HAP-1 (cell line): ENCODE measurements around the gene ERCC4.

Experiments used
- DNase-seq, 2 experiments: peaks; one replicate each; pipeline ENCODE4 v3.0.0-alpha.2; 2016 to 2020; ENCODE audit warnings: low spot score in 2 of 2
- H3K27me3 ChIP-seq: fragments of 250-450 bp; sonication (Bioruptor Pico); 2 replicates; pipeline ENCODE4 v1.5.1; 2020; ENCODE audit warnings: low read depth, mild to moderate bottlenecking, moderate library complexity
- H3K36me3 ChIP-seq: fragments of 250-450 bp; sonication (Bioruptor Pico); replicated peaks from 2 replicates; pipeline ENCODE4 v1.5.1; 2020; ENCODE audit warnings: mild to moderate bottlenecking
- H3K4me1 ChIP-seq: fragments of 250-450 bp; sonication (Bioruptor Pico); 2 replicates; pipeline ENCODE4 v1.5.1; 2020; ENCODE audit warnings: mild to moderate bottlenecking
- H3K4me3 ChIP-seq: fragments of 250-450 bp; sonication (Bioruptor Pico); 2 replicates; pipeline ENCODE4 v1.5.1; 2020; ENCODE audit warnings: mild to moderate bottlenecking, moderate library complexity
- H3K9me3 ChIP-seq: fragments of 250-450 bp; sonication (Bioruptor Pico); 2 replicates; pipeline ENCODE4 v1.5.1; 2020; ENCODE audit warnings: mild to moderate bottlenecking, moderate library complexity
- in situ Hi-C: fragments of 300-500 bp; cut with MboI; formaldehyde crosslinking; loops from 3 replicates; pipeline ENCODE4 v1.14.3; 2020; ENCODE audit warnings: low sequenced_read_pairs, inconsistent platforms, mixed read lengths

ERCC4 gene

GRCh38 chr16:13962232-13962631, 42.3 kb downstream of the ERCC4 start:
- in situ Hi-C loops, result no loop called here
- Histone ChIP-seq H3K27me3 (peaks cover 5% of the 10 kb centered on the region; the same call in 1 of the 2 replicates), H3K9me3 (no peaks in the 10 kb centered on the region), H3K4me1 (peaks cover 5% of the 10 kb centered on the region; the same call in 1 of the 2 replicates), H3K4me3 (no peak overlapping the region), H3K36me3 (no peaks in the 10 kb centered on the region)
- DNase-seq, result no peak

DNA sequence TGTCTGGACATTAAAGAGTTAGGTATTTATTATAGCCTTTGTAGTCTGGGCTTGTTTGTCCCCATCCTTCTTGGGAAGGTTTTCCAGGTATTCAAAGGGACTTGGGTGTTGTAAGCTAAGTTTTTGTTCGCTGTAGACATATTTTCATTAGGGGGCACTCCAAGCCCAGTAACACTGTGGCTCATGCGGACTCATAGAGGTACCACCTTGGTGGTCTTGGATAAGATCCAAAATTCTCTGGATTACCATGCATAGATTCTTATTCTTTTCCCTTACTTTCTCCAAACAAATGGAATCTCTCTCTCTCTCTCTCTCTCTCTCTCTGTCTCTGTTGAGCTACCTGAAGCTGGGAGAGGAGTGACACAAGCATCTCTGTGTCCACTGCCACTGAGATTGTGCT, 48.9 kb downstream of the ERCC4 start:
- Histone ChIP-seq H3K36me3 (no peaks in the 10 kb centered on the region), H3K4me1 (no peaks in the 10 kb centered on the region), H3K4me3 (no peak overlapping the region), H3K9me3 (0 out of 2 replicates have a peak, but pooled peaks cover 3% of the 10 kb centered on the region), H3K27me3 (peaks cover 6% of the 10 kb centered on the region; the same call in 1 of the 2 replicates)
- DNase-seq, result no peak
- in situ Hi-C loops, result no loop called here

DNA sequence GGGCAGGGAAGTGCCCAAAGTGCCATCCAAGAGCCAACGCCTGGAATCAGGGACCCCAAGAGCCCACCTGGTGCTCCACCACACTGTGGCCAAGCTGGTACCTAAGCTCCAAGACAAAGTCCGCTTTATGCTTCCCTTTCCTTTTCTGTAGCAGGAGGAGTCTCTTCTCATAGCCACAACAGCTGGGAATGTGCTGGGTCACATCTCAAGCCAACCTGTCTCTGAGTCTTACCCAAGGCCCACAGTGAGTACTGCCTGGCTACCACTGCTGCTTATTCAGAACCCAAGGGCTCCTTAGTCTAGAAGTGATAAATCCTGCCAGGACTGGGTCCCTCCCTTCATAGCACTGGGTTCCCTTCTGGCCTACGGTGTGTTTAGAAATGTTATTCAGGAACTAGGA, 49.8 kb downstream of the ERCC4 start:
- in situ Hi-C loops, result no loop called here
- no peak for DNase-seq
- Histone ChIP-seq H3K4me1 (no peaks in the 10 kb centered on the region), H3K27me3 (peaks cover 6% of the 10 kb centered on the region; the same call in 1 of the 2 replicates), H3K4me3 (no peak overlapping the region), H3K36me3 (no peaks in the 10 kb centered on the region), H3K9me3 (0 out of 2 replicates have a peak, but pooled peaks cover 3% of the 10 kb centered on the region)

DNA sequence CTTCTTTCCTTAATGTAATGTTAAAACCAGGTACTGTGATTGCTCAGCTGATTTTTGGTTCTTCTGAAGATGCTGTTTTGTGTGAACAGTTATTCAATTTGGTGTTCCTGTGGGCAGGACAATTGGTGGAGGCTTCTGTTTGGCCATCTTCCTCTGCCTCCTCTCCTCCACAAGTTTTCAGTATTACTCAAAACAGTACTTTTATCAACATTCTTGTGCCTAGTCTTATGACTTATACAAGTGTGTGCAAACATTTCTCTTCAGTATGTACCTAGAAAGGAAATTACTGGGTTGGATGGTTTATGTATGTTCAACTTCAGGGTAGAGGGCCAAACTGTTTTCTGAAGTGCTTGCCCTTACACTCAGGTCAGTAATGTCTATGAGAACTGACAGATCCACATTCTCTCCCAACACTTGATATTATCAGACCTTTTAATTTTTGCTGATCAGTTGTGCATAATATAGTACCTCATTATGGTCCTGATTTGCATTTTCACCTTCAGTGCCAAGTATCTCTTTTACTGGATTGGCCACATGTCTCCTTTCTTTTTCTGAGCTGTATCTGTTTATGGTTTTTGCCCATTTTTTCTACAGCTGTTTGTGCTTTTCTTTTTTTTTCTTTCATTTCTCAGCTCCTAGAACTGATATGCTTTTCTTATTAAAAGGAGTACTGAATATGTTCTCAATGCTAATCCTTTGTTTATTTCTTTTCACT, 50.9 kb downstream of the ERCC4 start:
- in situ Hi-C loops, result no loop called here
- DNase-seq, result no peak

GRCh38 chr16:13973321-13974023, 53.5 kb downstream of the ERCC4 start:
- Histone ChIP-seq H3K9me3 (0 out of 2 replicates have a peak, but pooled peaks cover 3% of the 10 kb centered on the region), H3K4me3 (no peak overlapping the region), H3K4me1 (no peaks in the 10 kb centered on the region), H3K27me3 (no peaks in the 10 kb centered on the region), H3K36me3 (no peaks in the 10 kb centered on the region)
- in situ Hi-C loops, result no loop called here
- no peak for DNase-seq

More for the DNA sequence above, 50.9 kb downstream of the ERCC4 start:
- no peaks in the 10 kb centered on the region for H3K36me3 ChIP-seq
- no peak overlapping the region for H3K4me3 ChIP-seq
- H3K4me1 ChIP-seq, result no peaks in the 10 kb centered on the region
- 0 out of 2 replicates have a peak, but pooled peaks cover 3% of the 10 kb centered on the region for H3K27me3 ChIP-seq
- H3K9me3 ChIP-seq, result 0 out of 2 replicates have a peak, but pooled peaks cover 3% of the 10 kb centered on the region

DNA sequence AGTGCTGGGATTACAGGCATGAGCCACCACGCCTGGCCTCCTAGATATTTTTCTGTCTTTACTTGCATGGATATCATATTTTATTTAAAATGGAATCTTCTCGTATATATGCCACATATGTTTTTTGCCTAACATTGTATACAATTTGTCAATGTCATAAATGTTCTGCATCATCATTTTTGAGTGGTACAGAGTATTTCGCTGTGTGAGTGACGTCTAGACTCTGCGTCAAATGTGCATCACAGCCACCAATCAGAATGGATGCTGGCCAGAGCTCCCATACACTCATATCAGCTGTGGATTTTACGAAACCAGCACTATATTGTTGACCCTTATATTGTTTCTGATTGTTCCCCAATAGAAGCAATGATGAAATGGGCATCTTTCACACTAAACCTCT, 57.2 kb downstream of the ERCC4 start:
- Histone ChIP-seq H3K27me3 (no peaks in the 10 kb centered on the region), H3K36me3 (no peaks in the 10 kb centered on the region), H3K4me1 (no peaks in the 10 kb centered on the region), H3K9me3 (0 out of 2 replicates have a peak, but pooled peaks cover 3% of the 10 kb centered on the region), H3K4me3 (no peak overlapping the region)
- in situ Hi-C loops, result no loop called here
- no peak for DNase-seq

DNA sequence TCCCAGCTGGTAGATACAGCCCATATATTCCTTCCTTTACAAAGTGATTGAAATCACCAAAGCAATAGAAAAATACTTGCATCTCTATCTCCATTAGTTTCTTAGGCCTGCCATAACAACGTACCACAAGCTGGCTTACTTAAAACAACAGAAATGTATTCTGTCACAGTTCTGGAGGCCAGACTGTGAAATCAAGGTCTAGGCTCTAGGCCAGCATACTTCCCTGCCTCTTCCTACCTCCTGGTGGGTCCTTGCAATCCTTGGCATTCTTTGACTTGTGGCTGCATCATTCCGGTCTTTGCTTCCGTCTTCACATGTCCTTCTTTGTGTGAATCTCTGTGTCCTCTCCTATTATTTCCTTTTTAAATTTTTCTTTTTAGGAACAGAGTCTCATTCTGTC, 62.5 kb downstream of the ERCC4 start:
- H3K4me3 ChIP-seq, result no peak overlapping the region
- H3K27me3 ChIP-seq, result no peaks in the 10 kb centered on the region
- no peak for DNase-seq
- no peaks in the 10 kb centered on the region for H3K4me1 ChIP-seq
- H3K36me3 ChIP-seq, result no peaks in the 10 kb centered on the region
- in situ Hi-C loops, result no loop called here
- no peaks in the 10 kb centered on the region for H3K9me3 ChIP-seq

DNA sequence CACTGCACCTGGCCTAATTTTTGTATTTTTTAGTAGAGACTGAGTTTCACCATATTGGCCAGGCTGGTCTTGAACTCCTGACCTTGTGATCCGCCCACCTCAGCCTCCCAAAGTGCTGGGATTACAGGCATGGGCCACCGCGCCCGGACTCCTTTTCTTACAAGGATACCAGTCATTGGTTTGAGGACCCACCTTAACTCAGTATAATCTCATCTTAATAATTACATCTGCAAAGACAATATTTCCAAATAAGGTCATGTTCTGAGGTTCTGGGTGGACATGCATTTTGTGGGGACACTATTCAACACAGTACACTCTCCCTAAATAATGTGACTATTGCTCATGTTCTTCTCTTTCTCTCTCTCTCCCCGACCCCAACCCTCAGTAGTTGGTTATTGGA, 63.7 kb downstream of the ERCC4 start:
- Histone ChIP-seq H3K27me3 (no peaks in the 10 kb centered on the region), H3K4me1 (no peaks in the 10 kb centered on the region), H3K9me3 (no peaks in the 10 kb centered on the region), H3K4me3 (no peak overlapping the region), H3K36me3 (no peaks in the 10 kb centered on the region)
- no peak for DNase-seq
- in situ Hi-C loops, result no loop called here

GRCh38 chr16:13984794-13985193, 64.8 kb downstream of the ERCC4 start:
- in situ Hi-C loops, result no loop called here

DNA sequence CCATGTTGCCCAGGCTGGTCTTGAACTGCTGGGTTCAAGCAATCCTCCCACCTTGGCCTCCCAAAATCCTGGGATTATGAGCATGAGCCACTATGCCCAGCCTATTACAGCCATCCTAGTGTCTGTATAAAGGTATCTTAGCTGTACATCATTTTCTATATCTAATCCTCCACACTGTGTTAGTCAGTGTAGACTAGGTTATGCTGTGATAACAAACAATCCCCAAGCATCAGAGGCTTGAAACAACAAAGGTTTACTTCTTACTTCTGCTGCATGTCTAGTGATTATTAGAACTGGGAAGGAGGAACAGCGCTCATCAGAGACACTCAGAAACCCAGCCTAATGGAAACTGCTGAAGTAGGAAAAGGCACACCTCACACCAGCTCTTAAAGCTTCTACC, 68.1 kb downstream of the ERCC4 start:
- H3K36me3 ChIP-seq, result no peaks in the 10 kb centered on the region
- DNase-seq, result no peak
- no peak overlapping the region for H3K4me3 ChIP-seq
- no peaks in the 10 kb centered on the region for H3K4me1 ChIP-seq
- in situ Hi-C loops, result no loop called here
- no peaks in the 10 kb centered on the region for H3K27me3 ChIP-seq
- H3K9me3 ChIP-seq, result no peaks in the 10 kb centered on the region

More at GRCh38 chr16:13984794-13985193, 64.8 kb downstream of the ERCC4 start:
- H3K27me3 ChIP-seq, result no peaks in the 10 kb centered on the region
- DNase-seq, result no peak
- no peaks in the 10 kb centered on the region for H3K36me3 ChIP-seq
- no peaks in the 10 kb centered on the region for H3K4me1 ChIP-seq
- H3K9me3 ChIP-seq, result no peaks in the 10 kb centered on the region
- no peak overlapping the region for H3K4me3 ChIP-seq

DNA sequence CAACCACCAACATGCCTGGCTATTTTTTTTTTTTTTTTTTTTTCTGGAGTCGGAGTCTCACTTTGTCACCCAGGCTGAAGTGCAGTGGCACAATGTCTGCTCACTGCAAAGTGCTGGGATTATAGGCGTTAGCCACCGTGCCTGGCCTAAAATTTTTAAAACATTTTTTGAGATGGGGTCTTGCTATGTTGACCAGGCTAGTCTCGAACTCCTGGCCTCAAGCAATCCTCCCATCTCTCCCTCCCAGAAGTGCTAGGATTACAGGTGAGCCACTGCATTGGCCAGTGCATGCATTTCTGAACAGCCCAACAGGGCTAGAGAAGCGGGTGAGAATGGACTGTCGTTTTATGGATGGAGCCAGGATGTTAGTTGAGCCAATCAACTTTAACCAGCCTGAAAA, 72.4 kb downstream of the ERCC4 start:
- H3K4me1 ChIP-seq, result no peaks in the 10 kb centered on the region
- in situ Hi-C loops, result no loop called here
- no peak overlapping the region for H3K4me3 ChIP-seq
- H3K27me3 ChIP-seq, result no peaks in the 10 kb centered on the region
- DNase-seq, result no peak
- H3K9me3 ChIP-seq, result no peaks in the 10 kb centered on the region
- H3K36me3 ChIP-seq, result no peaks in the 10 kb centered on the region

GRCh38 chr16:13992976-13993375, 73.0 kb downstream of the ERCC4 start:
- H3K36me3 ChIP-seq, result no peaks in the 10 kb centered on the region
- H3K4me1 ChIP-seq, result no peaks in the 10 kb centered on the region
- H3K4me3 ChIP-seq, result no peak overlapping the region
- H3K9me3 ChIP-seq, result no peaks in the 10 kb centered on the region
- DNase-seq, result no peak
- no peaks in the 10 kb centered on the region for H3K27me3 ChIP-seq
- in situ Hi-C loops, result no loop called here

DNA sequence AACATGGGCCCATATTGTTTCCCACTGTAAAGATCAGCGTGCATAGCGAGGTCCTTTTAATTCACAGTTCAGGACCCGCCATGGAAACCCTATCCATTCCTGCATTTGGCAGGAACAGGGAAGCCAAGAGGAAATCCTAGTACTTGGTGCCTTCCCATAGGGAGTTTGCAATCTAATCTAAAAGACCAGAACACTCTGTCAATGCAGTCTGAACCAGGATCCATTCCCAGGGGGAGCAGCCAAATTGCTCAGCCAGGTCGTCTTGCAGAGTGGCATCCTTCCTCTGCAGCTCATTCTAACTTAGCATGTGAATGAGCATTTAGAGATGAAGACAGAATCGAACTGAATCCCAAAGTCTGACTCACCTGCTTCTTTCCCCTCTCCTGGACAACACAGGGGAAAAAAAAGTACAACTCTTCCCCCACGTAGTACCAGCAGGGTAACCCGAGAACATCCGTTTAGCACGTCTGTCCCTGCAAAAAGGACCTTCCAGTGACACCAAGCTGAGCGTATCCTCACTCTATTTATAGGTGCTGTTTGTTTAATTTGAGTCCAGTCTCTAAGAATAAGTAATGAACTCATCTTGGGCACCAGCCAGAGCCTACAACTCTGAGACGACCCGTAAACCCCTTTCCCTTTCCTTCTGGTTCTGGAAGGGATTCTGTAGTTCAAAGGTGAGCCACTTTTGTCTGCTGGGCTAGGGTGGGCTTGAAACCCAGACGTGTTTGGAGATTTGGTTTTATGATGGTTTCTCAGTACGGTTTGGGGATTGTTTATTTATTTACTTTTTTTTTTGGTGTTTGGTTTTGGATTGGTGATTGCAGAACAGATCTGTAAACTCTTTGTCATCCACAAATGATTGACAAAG, 74.5 kb downstream of the ERCC4 start:
- H3K36me3 ChIP-seq, result no peaks in the 10 kb centered on the region
- no peaks in the 10 kb centered on the region for H3K4me1 ChIP-seq
- H3K9me3 ChIP-seq, result no peaks in the 10 kb centered on the region
- no peaks in the 10 kb centered on the region for H3K27me3 ChIP-seq
- in situ Hi-C loops, result no loop called here
- DNase-seq, result no peak
- no peak overlapping the region for H3K4me3 ChIP-seq
